ENCODE measurements around the gene SPAG7. TPM values are rescaled to one million over a fixed set of nuclear protein-coding genes. Genes with fewer than 3 reads are reported as not detected.

The SPAG7 gene
- polyA plus RNA-seq, 1 experiment, result 85.8 TPM

GRCh38 chr17:4986951-4987766 lies 19.5 kb upstream of the SPAG7 start, which contains the start of gene CAMTA2:
TSS of gene CAMTA2 (minus strand) at chr17:4987675. CDS start at chr17:4986222, 1,453 bp downstream.
- TF ChIP-seq CTCF (IDR thresholded peaks at IDR 0.05; ENCODE audit: insufficient read depth, low read depth, low read length), result peak; percentile 52
- peak within 1 kb of the TSS; percentile 60 for H3K4me3 ChIP-seq (ENCODE audit: low read depth, low read length)
- CTCF ChIA-PET, result interaction anchor here (0.7 to 4.6 kb wide), 21 partner anchors 10 to 97 kb away, joined by 3 to 24 read pairs (median 4); partner anchors contain the start of genes INCA1, KIF1C, RNF167 and SPAG7
- no peaks in the 10 kb centered on the region for H3K27me3 ChIP-seq (ENCODE audit: control insufficient read depth, insufficient read depth, low read length)
- peaks cover 2% of the 10 kb centered on the region for H3K36me3 ChIP-seq (ENCODE audit: control insufficient read depth, insufficient read depth, low read length)
- POLR2A ChIA-PET, result interaction anchor here (0.6 kb wide), 1 partner anchor 48 kb away, joined by 3 read pairs; the partner anchor contains the start of gene SLC52A1
- DNase-seq (ENCODE audit: low read depth), result no peak

GRCh38 chr17:4986403-4986802 lies 18.8 kb upstream of the SPAG7 start:
- H3K36me3 ChIP-seq (ENCODE audit: control insufficient read depth, insufficient read depth, low read length), result peaks cover 2% of the 10 kb centered on the region
- ChIA-PET POLR2A (no interaction called here), CTCF (interaction anchor here (0.7 to 4.6 kb wide), 13 partner anchors 11 to 78 kb away, joined by 3 to 24 read pairs (median 5); partner anchors contain the start of genes INCA1, KIF1C and SPAG7)
- no peak for TF ChIP-seq CTCF (IDR thresholded peaks at IDR 0.05; ENCODE audit: insufficient read depth, low read depth, low read length)
- no peaks in the 10 kb centered on the region for H3K27me3 ChIP-seq (ENCODE audit: control insufficient read depth, insufficient read depth, low read length)
- H3K4me3 ChIP-seq (ENCODE audit: low read depth, low read length), result peak overlapping the region; percentile 60
- DNase-seq (ENCODE audit: low read depth), result no peak

- Histone ChIP-seq H3K36me3 (ENCODE audit: control insufficient read depth, insufficient read depth, low read length) (peaks cover 17% of the 10 kb centered on the region), H3K27me3 (ENCODE audit: control insufficient read depth, insufficient read depth, low read length) (no peaks in the 10 kb centered on the region), H3K4me3 (ENCODE audit: low read depth, low read length) (no peak overlapping the region)
- no peak for DNase-seq (ENCODE audit: low read depth)
- POLR2A ChIA-PET, result no interaction called here
- CTCF ChIA-PET, result no interaction called here
- no peak for TF ChIP-seq CTCF (IDR thresholded peaks at IDR 0.05; ENCODE audit: insufficient read depth, low read depth, low read length)
Measured at GRCh38 chr17:4982305-4982704, 14.7 kb upstream of the SPAG7 start.

- TF ChIP-seq CTCF (IDR thresholded peaks at IDR 0.05; ENCODE audit: insufficient read depth, low read depth, low read length), result peak; percentile 66
- Histone ChIP-seq H3K27me3 (ENCODE audit: control insufficient read depth, insufficient read depth, low read length) (no peaks in the 10 kb centered on the region), H3K36me3 (ENCODE audit: control insufficient read depth, insufficient read depth, low read length) (peaks cover 20% of the 10 kb centered on the region), H3K4me3 (ENCODE audit: low read depth, low read length) (no peak overlapping the region)
- ChIA-PET CTCF (interaction anchor here (0.6 to 2.7 kb wide), 16 partner anchors 8 to 412 kb away, joined by 3 to 40 read pairs (median 4); partner anchors contain the start of genes INCA1, KIF1C, RNF167 and SLC25A11), POLR2A (no interaction called here)
- DNase-seq (ENCODE audit: low read depth), result no peak
Measured at GRCh38 chr17:4980644-4981216, 13.1 kb upstream of the SPAG7 start.

- no peak for DNase-seq (ENCODE audit: low read depth)
- no peak for TF ChIP-seq CTCF (IDR thresholded peaks at IDR 0.05; ENCODE audit: insufficient read depth, low read depth, low read length)
- ChIA-PET POLR2A (no interaction called here), CTCF (interaction anchor here (0.8 kb wide), 1 partner anchor 8 kb away, joined by 3 read pairs; no protein-coding TSS in a partner anchor)
- Histone ChIP-seq H3K36me3 (ENCODE audit: control insufficient read depth, insufficient read depth, low read length) (peaks cover 22% of the 10 kb centered on the region), H3K4me3 (ENCODE audit: low read depth, low read length) (no peak overlapping the region), H3K27me3 (ENCODE audit: control insufficient read depth, insufficient read depth, low read length) (no peaks in the 10 kb centered on the region)
Measured at GRCh38 chr17:4978726-4979125, 11.1 kb upstream of the SPAG7 start.

All from BJ (cell line).